Ishikawa (cell line): ENCODE results near the gene ERG.

Experiments
- CEBPB ChIP-seq: IDR thresholded peaks from 2 replicates; pipeline ENCODE4 v1.6.1; 2012
- CREB1 ChIP-seq: IDR thresholded peaks from 2 replicates; pipeline ENCODE4 v1.6.1; 2012; ENCODE audit warnings: low read depth
- EGR1 ChIP-seq: IDR thresholded peaks from 2 replicates; pipeline ENCODE4 v1.6.1; 2012
- EP300 ChIP-seq: IDR thresholded peaks from 2 replicates; pipeline ENCODE4 v1.6.1; 2012; ENCODE audit warnings: borderline replicate concordance
- FOXM1 ChIP-seq: IDR thresholded peaks from 2 replicates; pipeline ENCODE4 v1.6.1; 2012; ENCODE audit warnings: low read depth, borderline replicate concordance
- MAX ChIP-seq: IDR thresholded peaks from 2 replicates; pipeline ENCODE4 v1.6.1; 2012
- NFIC ChIP-seq: IDR thresholded peaks from 2 replicates; pipeline ENCODE4 v1.6.1; 2012
- RAD21 ChIP-seq: IDR thresholded peaks from 2 replicates; pipeline ENCODE4 v1.6.1; 2012; ENCODE audit warnings: low read depth
- REST ChIP-seq: IDR thresholded peaks from 2 replicates; pipeline ENCODE4 v1.6.1; 2012; ENCODE audit warnings: low read depth, mild to moderate bottlenecking
- TAF1 ChIP-seq: IDR thresholded peaks from 2 replicates; pipeline ENCODE4 v1.6.1; 2012; ENCODE audit warnings: low read depth, mild to moderate bottlenecking
- TCF12 ChIP-seq: IDR thresholded peaks from 2 replicates; pipeline ENCODE4 v1.6.1; 2012; ENCODE audit warnings: low read depth
- TEAD4 ChIP-seq: IDR thresholded peaks from 2 replicates; pipeline ENCODE4 v1.6.1; 2012
- USF1 ChIP-seq: IDR thresholded peaks from 2 replicates; pipeline ENCODE4 v1.6.1; 2012
- YY1 ChIP-seq: IDR thresholded peaks from 2 replicates; pipeline ENCODE4 v1.6.1; 2012; ENCODE audit warnings: low read depth
- ZBTB7A ChIP-seq: IDR thresholded peaks from 2 replicates; pipeline ENCODE4 v1.6.1; 2012; ENCODE audit warnings: low read depth

ERG gene

GRCh38 chr21:38454702-38455101 is 43.6 kb downstream of the ERG start:
- TF ChIP-seq CREB1 = no peak
- TF ChIP-seq ZBTB7A = no peak
- no peak for TF ChIP-seq CEBPB

GRCh38 chr21:38454161-38454560 is 44.1 kb downstream of the ERG start:
- TF ChIP-seq FOXM1 = no peak
- no peak for TF ChIP-seq RAD21
- no peak for TF ChIP-seq ZBTB7A
- TF ChIP-seq TEAD4 = no peak

GRCh38 chr21:38448671-38449385 is 49.4 kb downstream of the ERG start:
- no peak for TF ChIP-seq FOXM1
- TF ChIP-seq REST = no peak
- no peak for TF ChIP-seq EP300
- TF ChIP-seq CREB1 = no peak
- no peak for TF ChIP-seq NFIC
- TF ChIP-seq RAD21 = no peak
- no peak; the same call in 1 of the 2 replicates for TF ChIP-seq CEBPB

GRCh38 chr21:38447611-38448010 is 50.7 kb downstream of the ERG start:
- TF ChIP-seq TCF12 (no peak), YY1 (no peak), NFIC (no peak), TEAD4 (no peak), USF1 (no peak), FOXM1 (no peak), ZBTB7A (no peak)

- no peak for TF ChIP-seq EP300
Observed at GRCh38 chr21:38444691-38445090, 53.6 kb downstream of the ERG start.

- TF ChIP-seq FOXM1 = no peak
- TF ChIP-seq CEBPB = no peak
- no peak for TF ChIP-seq YY1
- TF ChIP-seq EP300 = no peak
- no peak for TF ChIP-seq TAF1
- no peak for TF ChIP-seq TCF12
- TF ChIP-seq NFIC = no peak
Observed at GRCh38 chr21:38443110-38443509, 55.2 kb downstream of the ERG start.

GRCh38 chr21:38441153-38441552 is 57.1 kb downstream of the ERG start:
- no peak for TF ChIP-seq CEBPB
- no peak for TF ChIP-seq TEAD4
- TF ChIP-seq NFIC = no peak
- TF ChIP-seq EGR1 = no peak
- TF ChIP-seq CREB1 = no peak
- no peak for TF ChIP-seq MAX

GRCh38 chr21:38440746-38441145 is 57.5 kb downstream of the ERG start:
- TF ChIP-seq TCF12 = peak; percentile 53; the same call in 1 of the 2 replicates
- no peak for TF ChIP-seq MAX
- peak; percentile 73; the same call in 1 of the 2 replicates for TF ChIP-seq EP300

- TF ChIP-seq NFIC (0 out of 2 replicates have a peak, but pooled peaks have one; percentile 14), TCF12 (peak; percentile 65), ZBTB7A (no peak), TAF1 (no peak), REST (no peak)
Observed at GRCh38 chr21:38439957-38440356, 58.3 kb downstream of the ERG start.
